ENCODE data around the gene ADIPOQ.
"Not testable (repeated sequence)": the region's sequence is repeated elsewhere in the genome, so short reads cannot be mapped to it uniquely, and the experiment has no call there.

Gene ADIPOQ

DNA sequence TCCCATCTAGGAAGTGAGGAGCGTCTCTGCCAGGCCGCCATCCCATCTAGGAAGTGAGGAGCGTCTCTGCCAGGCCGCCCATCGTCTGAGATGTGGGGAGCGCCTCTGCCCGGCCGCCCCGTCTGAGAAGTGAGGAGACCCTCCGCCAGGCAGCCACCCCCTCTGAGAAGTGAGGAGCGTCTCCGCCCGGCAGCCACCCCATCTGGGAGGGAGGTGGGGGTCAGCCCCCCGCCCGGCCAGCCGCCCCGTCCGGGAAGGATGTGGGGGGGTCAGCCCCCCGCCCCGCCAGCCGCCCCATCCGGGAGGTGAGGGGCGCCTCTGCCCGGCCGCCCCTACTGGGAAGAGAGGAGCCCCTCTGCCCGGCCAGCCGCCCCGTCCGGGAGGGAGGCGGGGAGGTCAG, 31.3 kb downstream of the ADIPOQ start:
- DNase-seq = not testable (repeated sequence)

DNA sequence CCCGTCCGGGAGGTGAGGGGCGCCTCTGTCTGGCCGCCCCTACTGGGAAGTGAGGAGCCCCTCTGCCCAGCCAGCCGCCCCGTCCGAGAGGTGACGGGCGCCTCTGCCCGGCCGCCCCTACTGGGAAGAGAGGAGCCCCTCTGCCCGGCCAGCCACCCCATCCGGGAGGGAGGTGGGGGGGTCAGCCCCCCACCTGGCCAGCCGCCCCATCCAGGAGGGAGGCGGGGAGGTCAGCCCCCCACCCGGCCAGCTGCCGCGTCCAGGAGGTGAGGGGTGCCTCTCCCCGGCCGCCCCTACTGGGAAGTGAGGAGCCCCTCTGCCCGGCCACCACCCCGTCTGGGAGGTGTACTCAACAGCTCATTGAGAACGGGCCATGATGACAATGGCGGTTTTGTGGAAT, 31.7 kb downstream of the ADIPOQ start:
- not testable (repeated sequence) for DNase-seq

DNA sequence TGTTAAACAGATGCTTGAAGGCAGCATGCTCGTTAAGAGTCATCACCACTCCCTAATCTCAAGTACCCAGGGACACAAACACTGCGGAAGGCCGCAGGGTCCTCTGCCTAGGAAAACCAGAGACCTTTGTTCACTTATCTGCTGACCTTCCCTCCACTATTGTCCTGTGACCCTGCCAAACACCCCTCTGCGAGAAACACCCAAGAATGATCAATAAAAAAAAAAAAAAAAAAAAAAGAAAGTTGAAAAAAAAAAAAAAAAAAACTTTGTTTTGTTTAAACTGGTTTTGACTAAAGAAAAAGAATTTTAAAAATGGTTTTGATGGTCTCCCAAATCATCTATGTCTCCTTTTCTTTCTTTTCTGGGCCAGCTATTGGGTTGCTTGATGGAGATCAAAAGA, 32.3 kb downstream of the ADIPOQ start:
- DNase-seq = not testable (repeated sequence)

DNA sequence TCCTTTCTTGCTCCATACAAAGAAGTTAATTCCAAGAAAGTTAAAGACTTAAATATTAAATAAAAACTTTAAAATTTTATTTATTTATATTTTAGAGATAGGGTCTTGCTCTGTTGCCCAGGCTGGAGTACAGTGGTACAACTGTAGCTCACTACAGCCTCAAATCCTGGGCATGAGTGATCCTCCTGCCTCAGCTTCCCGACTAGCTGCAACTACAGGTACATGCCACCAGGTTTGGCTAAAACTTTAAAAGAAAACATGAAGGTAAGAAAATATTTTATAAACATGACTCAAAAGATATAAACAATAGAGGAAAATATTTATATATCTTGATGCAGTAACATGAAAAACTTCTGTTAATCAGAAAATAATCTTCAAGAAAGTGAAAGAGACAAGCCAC, 33.2 kb downstream of the ADIPOQ start:
- DNase-seq = no peak

DNA sequence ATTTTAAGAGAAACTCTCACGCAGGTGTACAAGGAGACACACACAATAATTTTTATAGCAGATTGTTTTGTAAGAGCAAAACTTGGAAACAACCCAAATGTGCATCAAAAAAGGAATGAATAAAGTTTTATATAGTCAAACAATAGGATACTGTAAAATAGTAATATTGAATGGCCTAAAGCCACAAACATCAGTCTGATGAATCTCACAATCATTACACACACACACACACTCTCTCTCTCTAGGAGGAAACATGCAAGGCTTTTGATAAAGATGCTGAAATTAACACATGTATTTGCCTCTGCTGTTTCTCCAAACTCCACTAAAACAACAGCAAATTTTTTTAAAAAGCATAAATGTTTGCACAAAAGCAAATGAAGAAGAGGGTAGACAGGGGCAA, 37.3 kb downstream of the ADIPOQ start:
- no peak for DNase-seq

DNA sequence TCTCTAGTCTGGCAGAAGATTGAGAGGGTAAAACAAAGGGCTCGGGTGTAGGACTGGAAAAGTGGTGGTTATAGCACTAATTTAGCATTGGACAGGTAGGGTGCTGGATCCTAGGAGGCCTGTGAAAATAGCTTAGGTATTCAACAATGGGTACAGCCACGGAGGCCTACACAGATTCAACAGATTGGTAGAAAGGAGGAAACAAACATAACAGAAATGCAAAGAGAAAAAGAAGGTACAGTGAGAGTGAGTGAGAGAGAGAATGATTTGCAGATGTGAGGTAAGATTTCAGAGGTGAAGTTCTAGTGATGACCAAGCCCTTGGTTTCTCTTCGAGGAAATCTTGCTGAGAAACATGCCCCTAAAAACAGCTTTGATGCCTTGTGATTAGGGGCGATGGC, 37.9 kb downstream of the ADIPOQ start:
- no peak for DNase-seq

DNA sequence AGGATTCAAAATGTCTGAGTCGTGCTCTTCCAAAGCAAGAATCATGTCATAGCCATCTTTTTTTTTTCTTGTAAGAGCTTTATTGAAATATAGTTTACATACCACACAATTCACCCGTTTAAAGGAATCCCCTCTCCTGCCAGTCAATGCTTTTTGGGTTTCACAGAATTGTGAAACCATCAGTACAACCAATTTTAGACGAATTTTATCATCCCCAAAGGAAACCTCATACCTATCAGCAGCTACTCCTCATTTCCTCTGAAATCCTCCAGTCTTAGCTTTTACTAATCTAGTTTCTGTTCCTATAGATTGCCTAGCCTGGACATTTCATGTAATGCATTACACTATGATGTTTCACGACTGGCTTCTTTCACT, 39.6 kb downstream of the ADIPOQ start:
- no peak for DNase-seq

DNA sequence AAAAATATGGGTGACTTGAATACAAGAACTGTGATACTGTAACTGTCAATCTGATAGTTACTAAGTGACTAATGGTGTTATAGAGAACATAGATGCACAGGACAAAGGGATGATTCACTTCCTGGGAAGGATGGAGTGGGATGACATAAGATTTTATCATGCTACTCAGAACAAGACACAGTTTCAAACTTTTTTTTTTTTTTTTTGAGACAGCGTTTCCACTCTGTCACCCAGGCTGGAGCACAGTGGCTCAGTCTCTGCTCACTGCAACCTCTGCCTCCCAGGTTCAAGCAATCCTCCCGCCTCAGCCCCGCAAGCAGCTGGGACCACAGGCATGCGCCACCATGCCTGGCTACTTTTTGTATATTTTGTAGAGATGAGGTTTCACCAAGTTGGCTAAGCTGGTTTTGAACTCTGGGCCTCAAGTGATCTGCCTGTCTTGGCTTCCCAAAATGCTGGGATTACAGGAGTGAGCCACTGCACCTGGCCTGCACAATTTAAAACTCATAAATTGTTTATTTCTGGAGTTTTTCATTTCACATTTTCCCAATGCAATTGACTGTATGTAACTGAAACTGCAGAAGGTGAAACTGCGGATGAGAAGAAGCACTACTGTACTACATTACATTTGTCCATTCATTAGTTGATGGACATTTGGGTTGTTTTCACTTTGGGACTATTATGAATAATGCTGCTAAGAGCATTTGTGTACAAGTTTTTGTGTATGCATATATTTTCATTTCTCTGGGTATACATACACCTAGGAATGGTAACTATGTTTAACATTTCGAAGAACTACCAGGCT, 40.6 kb downstream of the ADIPOQ start:
- DNase-seq = no peak

DNA sequence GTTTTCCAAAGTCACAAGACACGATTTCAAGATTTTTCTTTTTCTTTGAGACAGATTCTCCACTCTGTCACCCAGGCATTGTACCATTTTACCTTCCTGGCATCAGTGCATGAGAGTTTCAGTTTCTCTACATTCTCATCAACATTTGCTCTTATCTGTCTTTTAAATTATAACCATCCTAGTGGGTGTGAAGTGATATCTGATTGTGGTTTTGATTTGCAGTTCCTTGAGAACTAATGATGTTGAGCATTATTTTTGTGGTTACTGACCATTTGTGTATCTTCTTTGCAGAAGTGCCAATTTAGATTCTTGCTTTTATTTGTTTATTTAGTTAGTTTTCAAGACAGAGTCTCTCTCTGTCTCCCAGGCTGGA, 41.2 kb downstream of the ADIPOQ start:
- DNase-seq = no peak

DNA sequence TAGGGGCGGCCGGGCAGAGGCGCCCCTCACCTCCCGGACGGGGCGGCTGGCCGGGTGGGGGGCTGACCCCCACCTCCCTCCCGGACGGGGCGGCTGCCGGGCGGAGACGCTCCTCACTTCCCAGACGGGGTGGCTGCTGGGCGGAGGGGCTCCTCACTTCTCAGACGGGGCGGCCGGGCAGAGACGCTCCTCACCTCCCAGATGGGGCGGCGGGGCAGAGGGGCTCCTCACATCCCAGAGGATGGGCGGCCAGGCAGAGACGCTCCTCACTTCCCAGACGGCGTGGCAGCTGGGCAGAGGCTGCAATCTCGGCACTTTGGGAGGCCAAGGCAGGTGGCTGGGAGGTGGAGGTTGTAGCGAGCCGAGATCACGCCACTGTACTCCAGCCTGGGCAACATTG, 42.4 kb downstream of the ADIPOQ start:
- DNase-seq = not testable (repeated sequence)

DNA sequence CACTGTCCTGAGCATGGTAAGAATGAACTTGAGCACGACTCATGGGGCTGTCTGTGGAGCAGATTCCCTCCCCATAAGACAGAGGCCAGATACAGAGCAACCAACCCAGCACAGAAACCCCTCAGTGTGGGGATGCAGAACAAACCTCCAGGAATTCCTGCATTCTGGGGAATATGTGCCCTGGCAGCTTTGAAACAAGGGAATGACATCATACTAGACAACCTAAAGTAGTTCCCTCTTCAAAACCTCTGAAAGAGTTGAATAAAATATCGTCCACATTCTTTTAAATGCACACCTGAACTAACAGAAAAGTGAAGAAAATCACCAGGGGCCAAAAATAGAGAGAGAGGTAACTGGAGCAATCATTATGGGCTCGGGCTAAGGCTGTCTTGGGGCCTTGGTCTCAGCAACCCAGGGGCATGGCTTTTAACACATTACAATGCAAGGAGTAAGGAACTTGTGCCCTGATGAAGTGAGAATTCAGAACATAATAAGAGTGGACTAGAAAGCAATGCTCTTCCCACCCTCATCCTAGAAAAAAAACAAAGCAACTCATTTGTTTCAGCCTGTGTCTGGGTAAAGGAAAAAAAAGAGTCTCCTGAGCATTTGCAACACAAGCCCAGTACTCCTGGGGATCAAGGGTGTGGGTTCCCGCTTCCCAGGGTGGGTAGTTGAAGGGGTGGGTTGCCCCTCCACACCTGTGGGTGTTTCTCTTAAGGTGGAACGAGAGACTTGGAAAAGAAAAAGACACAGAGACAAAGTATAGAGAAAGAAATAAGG, 43.9 kb downstream of the ADIPOQ start:
- DNase-seq = no peak

DNA sequence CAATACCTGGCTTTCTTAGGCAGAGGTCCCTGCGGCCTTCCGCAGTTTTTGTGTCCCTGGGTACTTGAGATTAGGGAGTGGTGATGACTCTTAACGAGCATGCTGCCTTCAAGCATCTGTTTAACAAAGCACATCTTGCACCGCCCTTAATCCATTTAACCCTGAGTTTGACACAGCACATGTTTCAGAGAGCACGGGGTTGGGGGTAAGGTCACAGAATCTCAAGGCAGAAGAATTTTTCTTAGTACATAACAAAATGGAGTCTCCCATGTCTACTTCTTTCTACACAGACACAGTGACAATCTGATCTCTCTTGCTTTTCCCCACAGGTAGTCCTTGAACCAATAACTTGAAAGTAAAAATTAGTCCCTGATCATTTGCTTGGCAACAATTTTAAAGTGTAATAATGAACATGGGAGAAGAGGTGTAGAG, 45.0 kb downstream of the ADIPOQ start:
- DNase-seq = not testable (repeated sequence)

DNA sequence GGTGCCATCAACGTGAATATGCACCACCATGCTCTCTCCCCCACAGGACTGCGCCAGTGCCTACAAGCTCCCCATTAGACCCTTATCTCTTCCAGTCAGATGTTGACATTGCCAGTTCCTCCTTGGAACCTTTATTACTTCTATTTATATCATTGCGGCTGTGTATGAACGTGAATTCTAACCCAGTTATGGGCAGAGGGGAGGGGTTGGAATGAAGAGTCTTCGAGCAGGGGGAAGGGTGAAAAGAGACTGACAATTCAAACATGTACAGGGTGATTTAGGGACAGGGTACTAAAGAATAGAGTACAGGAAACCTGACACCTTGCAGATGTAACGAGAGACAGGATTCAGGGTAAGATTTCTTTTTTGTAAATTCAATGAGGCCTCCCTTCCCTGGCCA, 46.1 kb downstream of the ADIPOQ start:
- no peak for DNase-seq

DNA sequence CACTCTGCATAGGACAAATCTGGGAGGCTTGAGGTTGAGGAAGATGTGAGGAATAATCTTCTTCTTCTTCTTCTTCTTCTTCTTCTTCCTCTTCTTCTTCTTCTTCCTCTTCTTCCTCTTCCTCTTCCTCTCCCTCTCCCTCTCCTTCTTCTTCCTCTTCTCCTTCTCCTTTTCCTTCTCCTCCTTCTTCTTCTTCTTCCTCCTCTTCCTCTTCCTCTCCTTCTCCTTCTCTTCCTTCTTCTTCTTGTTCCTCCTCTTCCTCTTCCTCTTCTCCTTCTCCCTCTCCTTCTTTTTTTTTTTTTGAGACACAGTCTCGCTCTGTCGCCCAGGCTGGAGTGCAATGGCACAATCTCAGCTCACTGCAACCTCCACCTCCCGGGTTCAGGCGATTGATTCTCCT, 47.2 kb downstream of the ADIPOQ start:
- not testable (repeated sequence) for DNase-seq

DNA sequence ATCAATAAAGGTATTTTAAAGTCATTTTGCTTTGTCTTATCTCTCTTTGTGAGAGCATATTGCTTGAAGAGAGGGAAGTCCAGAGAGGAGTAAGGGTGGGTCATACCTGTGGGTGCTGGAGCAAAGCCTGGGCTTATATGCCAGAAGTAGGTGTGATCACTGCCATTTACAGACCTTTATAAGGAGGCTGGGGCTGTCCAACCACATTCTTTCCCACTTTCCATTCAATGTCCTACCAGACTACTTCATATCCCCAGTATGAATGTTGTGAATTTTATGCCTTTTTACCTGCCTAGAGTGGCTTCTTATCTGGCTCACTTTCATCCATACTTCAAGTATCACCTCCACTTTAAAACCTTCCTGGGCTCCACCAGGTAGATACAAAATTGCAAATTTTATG, 48.4 kb downstream of the ADIPOQ start:
- DNase-seq = no peak

DNA sequence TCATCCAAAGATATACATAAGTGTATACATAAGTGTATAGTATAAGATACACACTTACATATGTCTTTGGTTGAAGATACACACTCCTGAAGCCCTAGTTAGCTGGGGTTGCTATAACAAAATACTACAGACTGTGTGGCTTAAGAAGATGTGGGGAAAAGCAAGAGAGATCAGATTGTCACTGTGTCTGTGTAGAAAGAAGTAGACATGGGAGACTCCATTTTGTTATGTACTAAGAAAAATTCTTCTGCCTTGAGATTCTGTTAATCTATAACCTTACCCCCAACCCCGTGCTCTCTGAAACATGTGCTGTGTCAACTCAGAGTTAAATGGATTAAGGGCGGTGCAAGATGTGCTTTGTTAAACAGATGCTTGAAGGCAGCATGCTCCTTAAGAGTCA, 50.6 kb downstream of the ADIPOQ start:
- DNase-seq = not testable (repeated sequence)

DNA sequence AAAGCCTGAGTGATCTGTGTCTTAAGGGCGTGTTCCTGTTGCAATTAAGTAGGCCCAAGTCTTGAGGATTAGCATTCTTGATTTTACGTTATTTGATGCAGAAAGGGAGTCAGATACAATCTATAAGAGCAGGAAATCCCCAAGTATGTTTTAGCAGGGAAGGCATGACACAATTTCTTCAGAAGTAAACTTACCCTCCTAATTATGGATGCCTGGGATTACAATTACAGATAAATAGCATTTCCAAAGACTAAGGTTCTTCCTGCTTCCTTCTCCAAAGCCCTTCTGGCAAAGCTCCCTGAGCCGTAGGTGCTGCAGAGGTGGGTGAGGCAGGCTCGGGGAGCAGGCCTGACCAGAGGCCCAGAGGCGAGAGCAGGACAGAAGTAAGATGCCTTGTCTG, 52.9 kb downstream of the ADIPOQ start:
- no peak for DNase-seq

DNA sequence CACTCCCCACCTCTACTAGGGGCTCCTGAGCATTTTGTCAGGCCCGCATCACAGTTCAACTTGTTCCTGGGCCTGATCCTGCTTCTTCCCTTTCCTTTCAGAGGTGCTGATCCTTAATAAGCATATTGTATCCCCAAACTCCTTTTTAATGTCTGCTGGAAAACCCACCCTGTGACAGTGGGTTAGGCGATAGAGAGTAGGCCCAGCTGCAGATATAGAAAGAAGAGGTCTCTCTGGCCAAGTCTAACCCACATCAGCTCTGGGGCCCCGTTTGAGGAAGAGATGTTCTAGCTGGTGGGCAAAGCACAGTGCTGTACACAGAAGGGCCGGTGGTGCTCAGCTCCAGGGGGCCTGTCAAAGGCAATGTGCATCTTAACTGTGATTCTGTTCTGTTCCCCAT, 53.5 kb downstream of the ADIPOQ start:
- no peak for DNase-seq

DNA sequence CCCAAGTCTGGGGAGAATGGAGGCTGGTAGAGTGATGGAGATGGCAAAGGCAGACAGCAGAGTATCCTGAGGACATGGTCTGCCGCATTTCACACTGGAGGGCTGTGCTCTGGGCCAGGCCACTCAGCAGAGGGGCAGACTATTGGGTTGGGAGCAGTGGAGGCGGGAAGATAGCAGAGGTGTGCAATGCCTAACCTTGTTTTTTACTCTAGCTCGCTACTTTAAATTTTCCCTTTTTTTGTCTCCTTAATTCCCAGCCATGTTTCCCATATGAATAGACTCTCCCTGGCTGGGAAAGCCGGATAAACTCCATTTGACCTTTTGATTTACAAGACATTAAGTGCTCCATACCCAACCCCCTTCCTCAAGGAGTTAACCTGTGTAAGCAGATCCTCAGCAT, 54.4 kb downstream of the ADIPOQ start:
- DNase-seq = no peak

DNA sequence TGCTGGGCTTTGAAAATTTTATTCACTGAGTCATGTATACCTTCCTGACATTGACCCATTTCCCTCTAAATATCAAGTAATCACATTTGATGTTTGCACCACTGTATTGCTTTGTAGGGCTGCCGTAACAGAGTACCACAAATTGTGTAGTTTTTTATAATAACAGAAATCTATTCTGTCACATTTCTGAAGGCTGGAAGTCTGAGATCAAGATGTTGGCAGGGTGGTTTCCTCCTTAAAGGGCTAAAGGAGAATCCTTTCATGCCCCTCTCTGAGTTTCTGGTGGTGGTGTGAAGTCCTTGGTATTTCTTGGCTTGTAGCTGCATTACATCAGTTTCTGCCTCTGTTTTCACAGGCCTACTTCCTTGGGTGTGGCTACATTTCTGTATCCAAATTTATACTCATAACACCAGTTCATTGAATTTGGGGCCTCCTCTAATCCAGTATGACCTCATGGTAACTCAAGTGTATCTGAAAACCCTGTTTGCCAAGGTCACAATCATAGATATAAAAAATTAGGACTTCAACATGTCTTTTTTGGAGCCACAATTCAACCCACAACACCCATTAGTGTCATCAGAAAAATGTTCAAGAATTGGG, 58.7 kb downstream of the ADIPOQ start:
- DNase-seq = no peak

DNA sequence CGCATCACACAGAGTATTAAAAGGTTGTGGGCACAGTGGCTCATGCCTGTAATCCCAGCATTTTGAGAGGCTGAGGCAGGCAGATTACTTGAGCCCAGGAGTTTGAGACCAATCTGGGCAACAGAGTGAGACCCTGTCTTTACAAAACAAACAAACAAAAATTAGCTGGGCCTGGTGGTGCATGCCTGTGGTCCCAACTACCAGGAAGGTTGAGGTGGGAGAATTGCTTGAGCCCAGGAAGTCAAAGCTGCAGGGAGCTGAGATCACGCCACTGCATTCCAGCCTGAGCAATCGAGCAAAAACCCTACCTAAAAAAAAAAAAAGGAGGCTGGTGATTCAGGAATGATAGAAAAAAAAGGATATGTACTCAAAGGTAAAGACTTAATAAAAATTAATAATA, 59.6 kb downstream of the ADIPOQ start:
- no peak for DNase-seq

DNA sequence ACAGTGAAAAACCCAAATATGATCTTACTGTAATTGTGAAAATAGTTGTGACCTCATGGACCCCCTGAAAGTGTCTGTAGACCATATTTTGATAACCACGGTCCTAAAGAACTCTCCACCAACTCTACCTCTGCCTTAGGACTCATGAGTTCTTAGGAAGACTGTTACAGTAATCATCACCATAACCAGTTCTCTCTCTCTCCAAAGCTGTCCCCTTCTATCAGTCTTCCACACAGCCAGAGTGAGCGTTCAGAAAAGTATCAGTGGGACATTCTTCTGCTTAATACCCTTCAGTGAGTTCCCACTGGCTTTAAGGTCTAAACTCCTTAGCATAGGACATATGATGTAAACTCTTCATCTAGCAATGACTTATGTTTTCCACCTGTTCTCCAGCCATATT, 60.2 kb downstream of the ADIPOQ start:
- no peak for DNase-seq

DNA sequence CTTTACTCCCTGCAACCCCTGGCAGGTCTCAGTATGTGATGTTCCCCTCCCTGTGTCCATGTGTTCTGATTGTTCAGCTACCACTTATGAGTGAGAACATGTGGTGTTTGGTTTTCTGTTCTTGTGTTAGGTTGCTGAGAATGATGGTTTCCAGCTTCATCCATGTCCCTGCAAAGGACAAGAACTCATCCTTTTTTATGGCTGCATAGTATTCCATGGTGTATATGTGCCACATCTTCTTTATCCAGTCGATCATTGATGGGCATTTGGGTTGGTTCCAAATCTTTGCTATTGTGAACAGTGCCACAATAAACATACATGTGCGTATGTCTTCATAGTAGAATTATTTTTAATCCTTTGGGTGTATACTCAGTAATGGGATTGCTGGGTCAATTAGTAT, 61.2 kb downstream of the ADIPOQ start:
- DNase-seq = not testable (repeated sequence)

DNA sequence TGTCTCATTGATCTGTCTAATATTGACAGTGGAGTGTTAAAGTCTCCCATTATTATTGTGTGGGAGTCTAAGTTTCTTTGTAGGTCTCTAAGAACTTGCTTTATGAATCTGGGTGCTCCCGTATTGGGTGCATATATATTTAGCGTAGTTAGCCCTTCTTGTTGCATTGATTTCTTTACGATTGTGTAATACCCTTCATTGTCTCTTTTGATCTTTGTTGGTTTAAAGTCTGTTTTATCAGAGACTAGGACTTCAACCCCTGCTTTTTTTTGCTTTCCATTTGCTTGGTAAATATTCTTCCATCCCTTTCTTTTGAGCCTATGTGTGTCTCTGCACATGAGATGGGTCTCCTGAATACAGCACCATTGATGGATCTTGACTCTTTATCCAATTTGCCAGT, 64.6 kb downstream of the ADIPOQ start:
- DNase-seq = not testable (repeated sequence)

Measured in NCI-H446 treated with DMSO at 0.1 percent for 48 hours (cell line).